Spleen (tissue), 11 donors: ENCODE results near the gene ZSCAN5A. TPM values are rescaled to one million over a fixed set of nuclear protein-coding genes. Genes with fewer than 3 reads are reported as not detected.
"Not testable (repeated sequence)": the region's sequence is repeated elsewhere in the genome, so short reads cannot be mapped to it uniquely, and the experiment has no call there.

ENCODE experiments used
- DNase-seq: peaks from one replicate; pipeline ENCODE4 v3.0.0-alpha.2; 2020
- H3K27ac ChIP-seq, 8 donors: fragments of 200-600 bp; sonication (generic) in 7 of 8; 1 replicate in 4 of 8; 2 replicates in 4 of 8; pipeline versions ENCODE4 v1.5.0 to v1.8.0; 2016 to 2021; ENCODE audit warnings: inconsistent platforms in 4 of 8, mild to moderate bottlenecking in 4 of 8, moderate library complexity in 1 of 8
- H3K27me3 ChIP-seq, 7 donors: fragments of 200-600 bp; sonication (generic) in 6 of 7; replicated peaks in 1 of 7; 1 replicate in 4 of 7; 2 replicates in 3 of 7; pipeline versions ENCODE4 v1.5.0 to v1.8.0; 2016 to 2021; ENCODE audit warnings: inconsistent platforms in 3 of 7, mild to moderate bottlenecking in 1 of 7
- H3K36me3 ChIP-seq, 6 donors: fragments of 200-600 bp; sonication (generic) in 5 of 6; 1 replicate in 4 of 6; 2 replicates in 2 of 6; pipeline versions ENCODE4 v1.5.0 to v1.8.0; 2016 to 2021; ENCODE audit warnings: inconsistent platforms in 2 of 6
- H3K4me1 ChIP-seq, 6 donors: fragments of 200-600 bp; sonication (generic) in 5 of 6; 1 replicate in 3 of 6; 2 replicates in 3 of 6; pipeline versions ENCODE4 v1.5.0 to v1.8.0; 2016 to 2021; ENCODE audit warnings: inconsistent platforms in 3 of 6
- H3K4me3 ChIP-seq, 8 donors: fragments of 200-600 bp; sonication (generic) in 7 of 8; 1 replicate in 4 of 8; 2 replicates in 4 of 8; pipeline versions ENCODE4 v1.5.0 to v1.8.0; 2016 to 2021; ENCODE audit warnings: inconsistent platforms in 4 of 8, mild to moderate bottlenecking in 4 of 8, moderate library complexity in 2 of 8
- H3K9me3 ChIP-seq, 8 donors: fragments of 200-600 bp; sonication (generic) in 7 of 8; 1 replicate in 4 of 8; 2 replicates in 4 of 8; pipeline versions ENCODE4 v1.5.0 to v1.8.0; 2016 to 2021; ENCODE audit warnings: inconsistent platforms in 4 of 8
- CTCF ChIP-seq, 11 experiments: fragments of 200-600 bp in 7 of 11; fragments of 450-650 bp in 4 of 11; sonication (generic) in 4 of 11; IDR thresholded peaks in 8 of 11; conservative IDR thresholded peaks in 3 of 11; 1 replicate in 7 of 11; 2 replicates in 4 of 11; pipeline versions ENCODE4 v1.4.0 to v1.8.0; 2016 to 2021; ENCODE audit warnings: antibody characterized with exemption in 11 of 11, inconsistent platforms in 4 of 11, mild to moderate bottlenecking in 1 of 11
- POLR2A ChIP-seq, 3 donors: fragments of 450-650 bp; IDR thresholded peaks; one replicate each; pipeline ENCODE4 v1.5.1; 2017; ENCODE audit warnings: antibody characterized with exemption in 3 of 3, mild to moderate bottlenecking in 1 of 3
- POLR2AphosphoS5 ChIP-seq, 3 donors: sonication (generic); formaldehyde crosslinking; IDR thresholded peaks; one replicate each; pipeline ENCODE4 v1.5.1; 2017; ENCODE audit warnings: antibody characterized with exemption in 3 of 3
- WGBS, 5 donors: extraction: QIAGEN DNeasy Blood & Tissue Kit in 3 of 5; methylation state at CpG; one replicate each; pipeline versions ENCODE4 v1.1.5 to v1.1.7; 2013 to 2018; 5-methylcytosine and 5-hydroxymethylcytosine counted together
- intact Hi-C: fragments of 100-400 bp; cut with DNase I; formaldehyde crosslinking; loops from one replicate; pipeline ENCODE4 v1.15.0; 2023; ENCODE audit warnings: low total_unique reads
- polyA plus RNA-seq, 3 donors: library from polyadenylated mRNA; stranded (reverse); fragments of 200-250 nt; gene quantifications; one replicate each; pipeline ENCODE4 v1.2.1, GENCODE V29; 2013
- total RNA-seq, 7 donors: library from RNA; depleted of rRNA in 3 of 7; stranded (reverse); fragments of >200 nt in 3 of 7; fragmentation: NEBNext Ultra II Directional in 4 of 7; extraction: Animal tissue kit (Norgen Biotek cat#: 25700) in 4 of 7; gene quantifications; one replicate each; pipeline versions ENCODE4 v1.1.0 to v1.2.1, GENCODE V29; 2016 to 2021
- donor health status: healthy with polysubstance abuse.
- donor health status: DM: no; HTN: no; CAD: no; lungs with moderate emphysema.
- donor health status: DM: no; HTN: no; CAD: no.
- donor health status: Bipolar disorder and iron deficiency.
- donor health status: healthy.
- donor health status: DM: no; HTN: no; CAD: no.
- donor health status: DM: yes; HTN: yes; CAD: no.

Gene ZSCAN5A
- total and polyA plus RNA-seq, 10 donors = 3.4 to 18.7 (median 7.1) TPM

DNA sequence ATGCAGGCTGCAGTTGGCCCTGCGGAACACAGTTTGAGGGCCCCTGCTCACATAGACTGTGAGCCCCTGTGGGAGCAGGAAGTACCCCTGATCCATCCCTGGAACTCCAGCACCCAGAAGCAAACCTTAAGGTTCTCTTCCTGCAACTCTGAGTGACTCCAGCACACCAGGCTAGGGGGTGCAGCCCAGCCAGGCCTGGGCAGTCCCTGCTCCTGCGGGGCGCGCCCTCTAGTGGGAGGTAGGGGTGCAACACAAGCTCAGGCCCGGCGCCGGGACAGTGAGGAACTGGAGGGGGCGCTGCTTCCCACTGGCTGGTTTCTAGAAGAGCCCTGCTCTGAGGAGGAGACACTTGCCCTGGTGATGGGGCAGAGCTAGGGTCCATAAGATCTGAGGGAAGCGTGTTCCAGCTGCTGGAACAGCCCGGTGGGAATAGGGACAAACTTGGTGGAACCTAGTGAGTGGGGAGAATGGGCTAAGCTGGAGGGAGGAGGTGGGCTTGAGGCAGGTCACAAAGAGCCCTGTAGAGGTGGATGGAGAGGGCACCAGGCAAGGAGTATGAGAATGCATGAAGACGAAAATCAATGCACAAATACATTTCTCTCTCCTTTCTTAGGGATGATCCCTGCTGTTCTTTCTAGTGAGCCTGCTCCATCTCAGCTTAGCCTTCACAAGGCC lies 5.0 kb downstream of the ZSCAN5A start:
- intact Hi-C loops = no loop called here
- DNase-seq = peak; percentile 87
- no peaks in the 10 kb centered on the region for H3K9me3 ChIP-seq
- H3K4me1 ChIP-seq = peaks cover 4 to 39% (median 22%) of the 10 kb centered on the region in 6 donors
- no peak for TF ChIP-seq POLR2AphosphoS5 (IDR thresholded peaks at IDR 0.05)
- TF ChIP-seq POLR2A (IDR thresholded peaks at IDR 0.05) = no peak
- peak; percentile 11 to 83 (median 63) for TF ChIP-seq CTCF (IDR thresholded peaks at IDR 0.05 in 8 of 11, conservative IDR thresholded peaks at IDR 0.05 in 3 of 11)
- H3K36me3 ChIP-seq = peaks cover 0 to 36% (median 9%) of the 10 kb centered on the region in 6 donors
- peak overlapping the region in 1 of 8 donors; percentile 44 for H3K27ac ChIP-seq
- H3K27me3 ChIP-seq = no peaks in the 10 kb centered on the region
- WGBS, 5 donors = 74 to 90% (median 86%) methylated on average over 11 of the region's 11 CpGs
- H3K4me3 ChIP-seq = no peak overlapping the region

DNA sequence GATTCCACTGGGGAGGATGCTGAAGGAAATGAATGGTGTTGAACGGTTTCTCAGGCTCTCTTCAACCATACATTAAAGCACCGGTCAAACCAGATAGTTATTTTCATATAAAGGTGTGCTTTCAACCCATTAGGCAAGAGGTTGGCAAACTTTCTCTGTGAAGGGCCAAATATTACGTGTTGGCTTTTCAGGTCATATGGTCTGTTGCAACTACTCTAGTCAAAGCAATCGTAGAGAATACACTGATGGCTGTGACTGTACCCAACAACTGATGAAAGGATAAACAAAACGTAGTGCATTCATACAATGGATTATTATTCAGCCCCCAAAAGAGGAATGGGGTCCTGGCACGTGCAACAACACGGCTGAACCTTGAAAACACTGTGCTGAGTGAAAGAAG lies 5.8 kb downstream of the ZSCAN5A start:
- DNase-seq = no peak
- Histone ChIP-seq H3K36me3 (peaks cover 0 to 45% (median 9%) of the 10 kb centered on the region in 6 donors), H3K27me3 (no peaks in the 10 kb centered on the region), H3K9me3 (no peaks in the 10 kb centered on the region), H3K4me3 (no peak overlapping the region), H3K4me1 (peaks cover 4 to 35% (median 18%) of the 10 kb centered on the region in 6 donors), H3K27ac (peak overlapping the region in 2 of 8 donors; percentile 0 to 59)
- no peak for TF ChIP-seq POLR2A (IDR thresholded peaks at IDR 0.05)
- TF ChIP-seq POLR2AphosphoS5 (IDR thresholded peaks at IDR 0.05) = no peak
- TF ChIP-seq CTCF (IDR thresholded peaks at IDR 0.05 in 8 of 11, conservative IDR thresholded peaks at IDR 0.05 in 3 of 11) = no peak
- WGBS, 5 donors = 81 to 88% (median 84%) methylated on average over 7 of the region's 7 CpGs
- intact Hi-C loops = no loop called here

GRCh38 chr19:56307062-56307461 lies 7.6 kb downstream of the ZSCAN5A start:
- H3K4me3 ChIP-seq = not testable (repeated sequence)
- H3K27ac ChIP-seq = peak overlapping the region in 5 of 8 donors; percentile 9 to 59 (median 48)
- 72 to 91% (median 78%) methylated on average over 6 of the region's 6 CpGs for WGBS, 5 donors

DNA sequence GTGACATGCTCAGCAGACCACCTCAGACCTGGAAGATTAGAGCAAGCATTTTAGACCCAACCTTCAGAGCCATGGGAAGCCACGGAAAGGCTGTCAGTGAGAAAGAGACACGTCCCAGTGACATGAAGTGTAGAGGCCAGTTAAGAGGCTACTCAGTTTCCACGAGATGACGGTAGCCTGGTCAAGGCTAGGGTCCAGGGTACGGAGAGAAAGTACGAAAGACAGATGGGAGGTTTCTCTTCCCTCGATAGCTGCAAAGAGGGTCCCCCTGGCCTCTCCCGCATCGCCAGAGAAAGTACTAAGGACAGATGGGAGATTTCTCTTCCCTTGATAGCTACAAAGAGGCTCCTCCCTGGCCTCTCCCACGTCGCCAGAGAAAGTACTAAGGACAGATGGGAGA lies 8.6 kb downstream of the ZSCAN5A start:
- WGBS, 5 donors = 81 to 91% (median 90%) methylated on average over 9 to 11 of the region's 11 CpGs
- H3K36me3 ChIP-seq = peaks cover 0 to 44% (median 7%) of the 10 kb centered on the region in 6 donors
- H3K27ac ChIP-seq = peak overlapping the region in 6 of 8 donors; percentile 15 to 76 (median 64)
- no peak overlapping the region for H3K4me3 ChIP-seq
- H3K4me1 ChIP-seq = peaks cover 0 to 25% (median 13%) of the 10 kb centered on the region in 6 donors
- DNase-seq = no peak
- TF ChIP-seq POLR2A (IDR thresholded peaks at IDR 0.05) = no peak
- TF ChIP-seq CTCF (IDR thresholded peaks at IDR 0.05 in 8 of 11, conservative IDR thresholded peaks at IDR 0.05 in 3 of 11) = no peak
- TF ChIP-seq POLR2AphosphoS5 (IDR thresholded peaks at IDR 0.05) = no peak
- intact Hi-C loops = no loop called here
- H3K27me3 ChIP-seq = no peaks in the 10 kb centered on the region
- no peaks in the 10 kb centered on the region for H3K9me3 ChIP-seq

More at GRCh38 chr19:56307062-56307461, 7.6 kb downstream of the ZSCAN5A start:
- peaks cover 0 to 18% (median 6%) of the 10 kb centered on the region in 6 donors for H3K4me1 ChIP-seq
- intact Hi-C loops, DNase-seq, H3K9me3 ChIP-seq, H3K27me3 ChIP-seq: not testable (repeated sequence)
- peaks cover 0 to 53% (median 7%) of the 10 kb centered on the region in 6 donors for H3K36me3 ChIP-seq
